ENCODE measurements around the gene PSMC5. TPM values are rescaled to one million over a fixed set of nuclear protein-coding genes. Genes with fewer than 3 reads are reported as not detected.

The PSMC5 gene
- total and polyA plus RNA-seq, 2 donors (not counting 3 experiments of a cell fraction or from before 2014, with no cell fraction given) = 179 to 236 TPM

- peaks cover 1 to 3% of the 10 kb centered on the region in 2 experiments for H3K27me3 ChIP-seq (ENCODE audit: control insufficient read depth in 2 of 2, insufficient read depth in 2 of 2, low read length in 2 of 2)
- dilution Hi-C loops (cut with MboI; ENCODE audit: extremely low pct_ligation_motif_present, low sequenced_read_pairs) (no loop called here), intact Hi-C loops (cut with micrococcal nuclease) (no loop called here)
- no peaks in the 10 kb centered on the region for H3K9me1 ChIP-seq (replicated peaks; ENCODE audit: control insufficient read depth, extremely low read depth, insufficient read depth, low read length)
- TF ChIP-seq POLR2A (IDR thresholded peaks at IDR 0.05; ENCODE audit: low read depth, low read length) = no peak
- TF ChIP-seq FOS (IDR thresholded peaks at IDR 0.05; ENCODE audit: borderline replicate concordance, insufficient read depth, low read length) = no peak
- no peak for TF ChIP-seq JUN (IDR thresholded peaks at IDR 0.05; ENCODE audit: borderline replicate concordance, insufficient read depth, insufficient read length, low read depth)
- no peak for TF ChIP-seq POLR2AphosphoS5 (IDR thresholded peaks at IDR 0.05; ENCODE audit: insufficient read depth, low read depth, low read length)
- TF ChIP-seq GATA2 (IDR thresholded peaks at IDR 0.05; ENCODE audit: insufficient read depth, insufficient read length, low read depth, low read length) = no peak
- TF ChIP-seq MYC (IDR thresholded peaks at IDR 0.05; ENCODE audit: low read depth, low read length) = no peak
- no peak for TF ChIP-seq CTCF (IDR thresholded peaks at IDR 0.05; ENCODE audit: extremely low read depth in 1 of 2, insufficient read depth in 1 of 2, low read depth in 1 of 2, low read length in 2 of 2)
- TF ChIP-seq MAX (IDR thresholded peaks at IDR 0.05; ENCODE audit: insufficient read depth, insufficient read length) = no peak
- no peak for TF ChIP-seq EZH2 (IDR thresholded peaks at IDR 0.05; ENCODE audit: borderline replicate concordance, low read depth, low read length, severe bottlenecking)
- FAIRE-seq (no peak), DNase-seq (ENCODE audit: low read depth, low spot score) (no peak)
- POLR2A ChIA-PET = no interaction called here
- no peak overlapping the region for H3K27ac ChIP-seq (ENCODE audit: insufficient read depth, low read depth, low read length)
- H3K36me3 ChIP-seq (ENCODE audit: control insufficient read depth in 2 of 2, extremely low read depth in 1 of 2, insufficient read depth in 2 of 2, low read length in 2 of 2) = no peaks in the 10 kb centered on the region
- no TSS peak for BruUV-seq (replicated peaks)
- H3K4me1 ChIP-seq (ENCODE audit: control insufficient read depth, extremely low read depth, insufficient read depth, low read length) = no peaks in the 10 kb centered on the region
- H4K20me1 ChIP-seq (replicated peaks; ENCODE audit: control insufficient read depth, extremely low read depth, insufficient read depth, low read length) = no peaks in the 10 kb centered on the region
- H3K79me2 ChIP-seq (ENCODE audit: control insufficient read depth, insufficient read depth, low read length) = no peaks in the 10 kb centered on the region
- H3K4me3 ChIP-seq (replicated peaks in 1 of 3; ENCODE audit: insufficient read depth in 1 of 3, low read depth in 1 of 3, low read length in 3 of 3) = no peak overlapping the region
- CTCF ChIA-PET = interaction anchor here (2.0 kb wide), 1 partner anchor 9 kb away, joined by 31 read pairs; no protein-coding TSS in a partner anchor
- no peak overlapping the region for H3K4me2 ChIP-seq (ENCODE audit: insufficient read depth, low read length)
- no peaks in the 10 kb centered on the region for H3K9me3 ChIP-seq (replicated peaks; ENCODE audit: control insufficient read depth, insufficient read depth, low read length)
- no peak overlapping the region for H2AFZ ChIP-seq (ENCODE audit: low read depth, low read length)
- H3K9ac ChIP-seq (replicated peaks; ENCODE audit: extremely low read depth, insufficient read depth, low read length) = no peak overlapping the region
Measured at GRCh38 chr17:63850401-63850800, 23.2 kb downstream of the PSMC5 start.
